Activated CD4-positive, alpha-beta memory T cell treated with anti-CD3 and anti-CD28 coated beads for 36 hours (primary cell): Measurements from ENCODE around the gene PAXIP1. TPM values are rescaled to one million over a fixed set of nuclear protein-coding genes. Genes with fewer than 3 reads are reported as not detected.

Source experiments
- CTCF ChIA-PET: fragments of 350-600 bp; sonication (Branson Sonifier 250); formaldehyde crosslinking; loops from one replicate; lab custom pipeline; 2021; ENCODE audit warnings: antibody characterized with exemption, inconsistent platforms; lab: Charles Lee
- POLR2A ChIA-PET: fragments of 350-600 bp; sonication (Branson Sonifier 250); formaldehyde crosslinking; loops from one replicate; lab custom pipeline; 2021; ENCODE audit warnings: antibody characterized with exemption; lab: Charles Lee
- DNase-seq: peaks from one replicate; pipeline ENCODE4 v3.0.0-alpha.2; 2020
- H3K27ac Mint-ChIP-seq: one replicate; pipeline ENCODE4 v1.8.0; 2021; ENCODE audit warnings: mixed read lengths
- H3K27me3 Mint-ChIP-seq: one replicate; pipeline ENCODE4 v1.8.0; 2021; ENCODE audit warnings: mixed read lengths
- H3K36me3 Mint-ChIP-seq: one replicate; pipeline ENCODE4 v1.8.0; 2021; ENCODE audit warnings: mixed read lengths
- H3K4me1 Mint-ChIP-seq: one replicate; pipeline ENCODE4 v1.8.0; 2021; ENCODE audit warnings: low read depth, mixed read lengths
- H3K4me3 Mint-ChIP-seq: one replicate; pipeline ENCODE4 v1.8.0; 2021; ENCODE audit warnings: mild to moderate bottlenecking, mixed read lengths
- H3K9me3 Mint-ChIP-seq: one replicate; pipeline ENCODE4 v1.8.0; 2021; ENCODE audit warnings: mixed read lengths
- intact Hi-C: fragments of 100-400 bp; cut with micrococcal nuclease; formaldehyde crosslinking; loops from one replicate; pipeline ENCODE4 v1.15.1; 2023
- total RNA-seq, 2 experiments: library from RNA; stranded (reverse); gene quantifications; one replicate each; pipeline ENCODE4 v1.2.3, GENCODE V29; 2021

The PAXIP1 gene
- total RNA-seq, 2 experiments from 2014 or later = 21.7 to 22.2 TPM

- DNase-seq = no peak
- H3K36me3 Mint-ChIP-seq = no peaks in the 10 kb centered on the region
- no peak overlapping the region for H3K4me3 Mint-ChIP-seq
- intact Hi-C loops = no loop called here
- peaks cover 21% of the 10 kb centered on the region for H3K27me3 Mint-ChIP-seq
- CTCF ChIA-PET = no interaction called here
- peaks cover 8% of the 10 kb centered on the region for H3K9me3 Mint-ChIP-seq
- POLR2A ChIA-PET = no interaction called here
- H3K4me1 Mint-ChIP-seq = peaks cover 4% of the 10 kb centered on the region
- no peak overlapping the region for H3K27ac Mint-ChIP-seq
Measured at GRCh38 chr7:154910125-154910524, 92.8 kb downstream of the PAXIP1 start.

GRCh38 chr7:154909241-154910105, 93.5 kb downstream of the PAXIP1 start:
- no peak overlapping the region for H3K4me3 Mint-ChIP-seq
- POLR2A ChIA-PET = no interaction called here
- H3K36me3 Mint-ChIP-seq = no peaks in the 10 kb centered on the region
- H3K27ac Mint-ChIP-seq = no peak overlapping the region
- intact Hi-C loops = no loop called here
- CTCF ChIA-PET = no interaction called here
- H3K27me3 Mint-ChIP-seq = peaks cover 22% of the 10 kb centered on the region
- peaks cover 4% of the 10 kb centered on the region for H3K4me1 Mint-ChIP-seq
- peaks cover 8% of the 10 kb centered on the region for H3K9me3 Mint-ChIP-seq
- no peak for DNase-seq

GRCh38 chr7:154907651-154908620, 95.0 kb downstream of the PAXIP1 start:
- no peaks in the 10 kb centered on the region for H3K4me1 Mint-ChIP-seq
- H3K27me3 Mint-ChIP-seq = peaks cover 17% of the 10 kb centered on the region
- DNase-seq = no peak
- H3K9me3 Mint-ChIP-seq = peaks cover 8% of the 10 kb centered on the region
- CTCF ChIA-PET = interaction anchor here (0.7 kb wide), 1 partner anchor 437 kb away, joined by 3 read pairs; no protein-coding TSS in a partner anchor
- no peaks in the 10 kb centered on the region for H3K36me3 Mint-ChIP-seq
- POLR2A ChIA-PET = no interaction called here
- intact Hi-C loops = no loop called here
- H3K4me3 Mint-ChIP-seq = no peak overlapping the region
- H3K27ac Mint-ChIP-seq = no peak overlapping the region

DNA sequence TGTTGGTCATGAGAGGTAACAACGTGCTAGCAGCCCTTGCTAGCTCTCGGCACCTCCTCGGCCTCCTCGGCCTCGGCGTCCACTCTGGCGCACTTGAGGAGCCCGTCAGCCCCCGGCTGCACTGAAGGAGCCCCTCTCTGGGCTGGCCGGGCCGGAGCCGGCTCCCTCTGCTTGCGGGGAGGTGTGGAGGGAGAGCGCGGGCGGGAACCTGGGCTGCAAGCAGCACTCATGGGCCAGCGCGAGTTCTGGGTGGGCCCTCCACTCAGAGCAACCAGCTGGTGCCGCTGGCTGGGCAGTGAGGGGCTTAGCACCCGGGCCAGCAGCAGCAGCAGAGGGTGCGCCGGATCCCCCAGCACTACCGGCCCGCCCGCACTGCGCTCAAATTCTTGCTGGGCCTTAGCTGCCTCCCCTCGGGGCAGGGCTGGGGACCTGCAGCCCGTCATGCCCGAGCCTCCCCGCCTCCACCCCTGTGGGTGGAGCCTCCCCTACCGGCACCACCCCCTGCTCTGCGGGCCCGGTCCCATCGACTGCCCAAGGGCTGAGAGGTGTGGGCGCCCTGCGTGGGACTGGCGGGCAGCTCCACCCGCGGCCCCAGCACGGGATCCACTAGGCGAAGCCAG, 96.1 kb downstream of the PAXIP1 start:
- no peak overlapping the region for H3K4me3 Mint-ChIP-seq
- ChIA-PET CTCF (no interaction called here), POLR2A (no interaction called here)
- H3K27ac Mint-ChIP-seq = no peak overlapping the region
- peaks cover 17% of the 10 kb centered on the region for H3K27me3 Mint-ChIP-seq
- peaks cover 8% of the 10 kb centered on the region for H3K9me3 Mint-ChIP-seq
- no peaks in the 10 kb centered on the region for H3K4me1 Mint-ChIP-seq
- intact Hi-C loops = no loop called here
- H3K36me3 Mint-ChIP-seq = no peaks in the 10 kb centered on the region
- DNase-seq = no peak

DNA sequence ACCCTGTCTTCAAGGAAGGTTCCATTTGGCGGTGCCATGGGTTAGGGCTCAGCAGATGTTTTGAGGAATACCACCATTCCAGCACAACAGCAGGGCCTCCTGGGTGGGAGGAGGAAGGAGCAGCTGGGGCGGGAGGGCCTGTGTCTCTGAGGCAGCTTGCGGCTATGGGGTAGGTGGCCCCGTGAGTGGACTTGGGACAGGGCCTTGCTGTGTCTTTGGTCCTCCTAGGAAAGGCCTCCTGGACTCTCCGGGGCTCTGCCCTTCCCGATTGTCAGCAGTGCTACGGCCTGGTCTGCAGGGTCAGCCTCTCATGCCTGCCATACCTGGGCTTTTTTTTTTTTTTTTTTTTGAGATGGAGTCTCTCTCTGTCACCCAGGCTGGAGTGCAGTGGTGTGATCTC, 96.7 kb downstream of the PAXIP1 start:
- ChIA-PET POLR2A (no interaction called here), CTCF (no interaction called here)
- no peaks in the 10 kb centered on the region for H3K4me1 Mint-ChIP-seq
- no peak overlapping the region for H3K27ac Mint-ChIP-seq
- no peak for DNase-seq
- intact Hi-C loops = no loop called here
- peaks cover 6% of the 10 kb centered on the region for H3K9me3 Mint-ChIP-seq
- H3K27me3 Mint-ChIP-seq = peaks cover 17% of the 10 kb centered on the region
- no peak overlapping the region for H3K4me3 Mint-ChIP-seq
- H3K36me3 Mint-ChIP-seq = no peaks in the 10 kb centered on the region

- no peaks in the 10 kb centered on the region for H3K9me3 Mint-ChIP-seq
- H3K4me3 Mint-ChIP-seq = no peak overlapping the region
- ChIA-PET POLR2A (no interaction called here), CTCF (no interaction called here)
- DNase-seq = no peak
- no peak overlapping the region for H3K27ac Mint-ChIP-seq
- H3K27me3 Mint-ChIP-seq = peaks cover 17% of the 10 kb centered on the region
- no peaks in the 10 kb centered on the region for H3K36me3 Mint-ChIP-seq
- no peaks in the 10 kb centered on the region for H3K4me1 Mint-ChIP-seq
- intact Hi-C loops = no loop called here
Measured at GRCh38 chr7:154905615-154906014, 97.3 kb downstream of the PAXIP1 start.

DNA sequence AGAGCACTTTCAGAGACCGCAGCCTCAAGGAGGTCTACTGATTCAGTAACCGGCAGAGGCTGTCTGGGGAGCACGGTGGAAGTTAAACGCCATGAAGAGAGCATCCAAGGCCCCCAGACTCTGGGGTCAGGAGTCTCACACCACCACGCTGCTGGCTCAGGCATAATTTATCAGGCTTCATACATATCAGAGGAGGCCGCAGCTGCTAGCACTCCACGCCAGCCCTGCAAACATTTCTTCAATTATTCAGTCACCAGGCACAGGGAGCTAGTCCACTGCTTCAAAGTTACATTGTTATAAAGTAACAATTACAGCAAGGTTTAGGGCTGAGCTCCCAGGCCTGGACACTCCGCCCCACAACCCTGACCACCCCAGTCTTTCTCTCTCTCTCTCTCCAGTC, 97.8 kb downstream of the PAXIP1 start:
- intact Hi-C loops = no loop called here
- no peaks in the 10 kb centered on the region for H3K9me3 Mint-ChIP-seq
- H3K4me3 Mint-ChIP-seq = no peak overlapping the region
- POLR2A ChIA-PET = no interaction called here
- H3K27ac Mint-ChIP-seq = no peak overlapping the region
- CTCF ChIA-PET = interaction anchor here (1.0 kb wide), 1 partner anchor 9 kb away, joined by 3 read pairs; no protein-coding TSS in a partner anchor
- H3K4me1 Mint-ChIP-seq = no peaks in the 10 kb centered on the region
- H3K36me3 Mint-ChIP-seq = no peaks in the 10 kb centered on the region
- H3K27me3 Mint-ChIP-seq = peaks cover 17% of the 10 kb centered on the region
- no peak for DNase-seq

DNA sequence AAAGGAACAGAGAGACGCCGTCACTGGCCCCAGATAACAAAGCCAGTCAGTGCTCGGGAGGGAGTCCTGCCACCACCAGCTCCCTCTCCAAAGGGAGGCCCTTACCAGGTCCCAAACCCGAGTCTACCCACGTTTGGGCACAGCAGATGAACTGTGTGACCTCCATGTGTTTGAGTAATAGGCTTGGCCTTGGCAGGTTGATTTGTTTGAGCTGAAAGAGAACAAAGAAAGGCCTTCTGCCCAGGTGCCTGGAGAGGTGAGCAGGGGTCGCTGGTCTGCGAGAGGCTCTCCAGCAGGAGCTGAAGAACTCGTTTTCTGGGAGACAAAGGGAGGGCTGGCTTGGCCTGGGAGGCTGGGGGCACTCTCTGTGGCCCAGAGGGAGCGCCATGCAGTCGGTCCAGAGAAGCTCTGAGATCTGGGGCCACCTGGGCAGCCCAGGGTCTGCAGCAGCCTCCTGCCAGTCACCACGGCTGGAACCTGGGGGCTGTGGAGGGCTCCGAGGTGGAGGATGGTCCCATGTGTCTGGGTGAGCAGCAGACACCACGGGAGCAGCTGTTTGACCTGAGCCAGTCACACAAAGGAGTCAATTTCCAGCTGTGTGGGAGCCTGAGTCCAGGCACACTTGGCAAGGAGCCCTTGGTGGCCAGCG, 99.7 kb downstream of the PAXIP1 start:
- Mint-ChIP-seq H3K4me3 (no peak overlapping the region), H3K27me3 (peaks cover 5% of the 10 kb centered on the region), H3K36me3 (no peaks in the 10 kb centered on the region), H3K27ac (no peak overlapping the region), H3K9me3 (no peaks in the 10 kb centered on the region), H3K4me1 (no peaks in the 10 kb centered on the region)
- no peak for DNase-seq
- ChIA-PET CTCF (no interaction called here), POLR2A (no interaction called here)
- intact Hi-C loops = no loop called here

DNA sequence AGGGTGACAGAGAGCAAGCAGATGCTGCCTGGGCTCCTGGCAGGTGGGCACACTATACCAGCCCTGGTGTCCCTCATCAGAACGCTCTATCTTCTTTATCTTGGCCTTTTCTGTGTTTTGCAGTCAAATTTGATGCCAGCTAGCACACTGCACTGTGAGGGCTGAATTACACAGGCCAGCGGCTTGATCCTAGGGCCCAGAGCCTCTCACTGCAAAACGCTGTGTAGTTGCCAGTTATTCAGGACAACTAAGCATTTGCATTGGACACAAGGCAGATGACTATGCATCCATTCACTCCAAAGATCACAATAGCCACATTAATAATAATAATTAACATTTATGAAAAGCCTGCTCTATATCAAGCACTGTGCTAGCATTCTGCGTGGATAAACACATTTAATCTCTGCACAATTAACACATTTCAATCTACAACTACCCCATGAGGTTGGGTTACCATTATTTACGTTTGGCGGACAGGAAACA, 100.3 kb downstream of the PAXIP1 start:
- DNase-seq = no peak
- CTCF ChIA-PET = no interaction called here
- Mint-ChIP-seq H3K27ac (no peak overlapping the region), H3K36me3 (no peaks in the 10 kb centered on the region), H3K27me3 (peaks cover 2% of the 10 kb centered on the region), H3K9me3 (no peaks in the 10 kb centered on the region), H3K4me3 (no peak overlapping the region), H3K4me1 (no peaks in the 10 kb centered on the region)
- intact Hi-C loops = no loop called here
- POLR2A ChIA-PET = no interaction called here

DNA sequence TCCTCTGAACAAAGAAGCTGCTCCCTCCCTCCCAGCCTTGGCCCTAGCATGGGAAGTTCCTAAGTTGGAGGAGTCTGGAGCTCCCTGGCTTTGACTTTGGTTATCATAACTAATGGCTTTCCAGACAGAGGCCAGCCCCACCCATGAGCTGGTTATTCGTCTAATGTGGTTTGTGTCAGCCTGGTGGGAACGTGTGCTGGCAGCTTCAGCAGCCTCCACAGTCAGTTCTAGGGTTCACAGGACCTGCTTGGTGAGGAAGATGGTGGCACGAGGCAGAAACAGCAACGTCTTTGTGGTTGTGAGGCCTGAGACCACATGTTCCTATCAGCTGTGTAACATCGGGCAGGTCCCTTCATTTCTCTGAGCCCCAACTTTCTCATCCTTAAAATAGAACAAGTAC, 103.1 kb downstream of the PAXIP1 start:
- no peak for DNase-seq
- Mint-ChIP-seq H3K9me3 (no peaks in the 10 kb centered on the region), H3K27me3 (peaks cover 2% of the 10 kb centered on the region), H3K4me1 (no peaks in the 10 kb centered on the region), H3K4me3 (no peak overlapping the region), H3K27ac (no peak overlapping the region), H3K36me3 (no peaks in the 10 kb centered on the region)
- ChIA-PET POLR2A (no interaction called here), CTCF (interaction anchor here (1.8 kb wide), 1 partner anchor 14 kb away, joined by 6 read pairs; no protein-coding TSS in a partner anchor)
- intact Hi-C loops = no loop called here

DNA sequence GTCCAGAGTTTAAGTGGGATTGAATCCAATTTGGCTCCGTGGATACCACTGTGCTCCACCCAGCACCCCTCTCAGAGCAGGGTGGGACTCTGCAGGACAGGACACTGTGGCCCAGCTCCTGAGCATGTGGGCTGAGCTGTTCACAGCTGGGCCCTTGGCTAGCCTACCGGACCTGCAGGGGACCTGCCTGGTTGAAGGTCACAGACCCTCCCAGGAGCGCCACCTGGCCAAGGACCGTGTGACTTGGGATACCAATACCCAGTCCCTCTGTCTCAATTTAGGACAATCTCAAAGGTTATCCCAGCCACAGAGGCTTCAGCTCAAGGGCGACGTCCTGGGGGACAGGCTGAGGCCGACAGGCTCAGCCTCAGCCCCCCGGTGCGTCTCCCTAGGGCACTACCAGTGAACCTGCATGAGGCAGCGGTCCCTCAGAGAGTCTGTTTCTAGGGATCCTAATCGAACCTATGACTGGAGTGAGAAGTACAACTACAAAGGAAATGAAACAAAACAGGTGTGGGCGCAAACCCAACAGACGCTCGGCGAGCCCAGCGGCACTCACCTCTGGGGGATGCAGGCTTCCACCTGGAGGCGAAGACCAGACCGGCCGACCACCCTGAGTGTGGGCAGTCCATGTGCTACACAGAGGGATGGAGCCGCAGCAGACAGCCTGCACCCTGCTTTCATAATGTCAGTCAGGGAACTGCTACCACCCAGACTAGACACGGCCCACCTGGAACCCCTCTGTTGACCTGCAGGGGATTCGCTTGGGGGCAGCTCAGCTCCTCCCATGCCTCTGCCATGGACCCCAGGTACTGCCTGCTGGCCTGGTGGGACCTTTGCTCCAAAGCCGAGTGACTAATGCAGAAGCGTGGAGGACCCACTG, 103.7 kb downstream of the PAXIP1 start:
- no peaks in the 10 kb centered on the region for H3K36me3 Mint-ChIP-seq

More for the DNA sequence above, 103.7 kb downstream of the PAXIP1 start:
- ChIA-PET POLR2A (no interaction called here), CTCF (interaction anchor here (1.8 to 2.2 kb wide), 2 partner anchors 14 kb away, joined by 6 to 9 read pairs; no protein-coding TSS in a partner anchor)
- DNase-seq = no peak
- Mint-ChIP-seq H3K4me1 (no peaks in the 10 kb centered on the region), H3K27ac (no peak overlapping the region), H3K4me3 (no peak overlapping the region), H3K9me3 (no peaks in the 10 kb centered on the region), H3K27me3 (no peaks in the 10 kb centered on the region)
- intact Hi-C loops = no loop called here
